GM23338 (cell line): ENCODE measurements around the gene CROCC2. TPM values are rescaled to one million over a fixed set of nuclear protein-coding genes. Genes with fewer than 3 reads are reported as not detected.

Source experiments
- CREB1 ChIP-seq: fragments of 250-450 bp; sonication (Bioruptor Pico); IDR thresholded peaks from 2 replicates; pipeline ENCODE4 v1.5.0; 2020; ENCODE audit warnings: low read depth, mild to moderate bottlenecking, moderate library complexity
- CTCF ChIP-seq, 2 experiments: fragments of 200-600 bp in 1 of 2; sonication (generic) in 1 of 2; conservative IDR thresholded peaks; 2 replicates each; pipeline versions ENCODE4 v1.5.1 to v1.6.1; 2016 to 2017; ENCODE audit warnings: antibody characterized with exemption in 2 of 2, low read depth in 2 of 2, mild to moderate bottlenecking in 2 of 2, moderate library complexity in 1 of 2
- EZH2 ChIP-seq: fragments of 200-600 bp; sonication (generic); IDR thresholded peaks from one replicate; pipeline ENCODE4 v1.8.0; 2017; ENCODE audit warnings: antibody characterized with exemption, mild to moderate bottlenecking, low read depth; ENCODE audit not compliant: unreplicated experiment
- EZH2phosphoT487 ChIP-seq: fragments of 200-600 bp; sonication (generic); IDR thresholded peaks from one replicate; pipeline ENCODE4 v1.8.1; 2018; ENCODE audit warnings: antibody characterized with exemption; ENCODE audit not compliant: unreplicated experiment
- JUNB ChIP-seq: IDR thresholded peaks from one replicate; pipeline ENCODE4 v1.6.1; 2016; ENCODE audit warnings: antibody characterized with exemption; ENCODE audit not compliant: unreplicated experiment
- NANOG ChIP-seq: IDR thresholded peaks from 2 replicates; pipeline ENCODE4 v1.6.1; 2016; ENCODE audit warnings: antibody characterized with exemption, borderline replicate concordance
- POLR2AphosphoS5 ChIP-seq: IDR thresholded peaks from 2 replicates; pipeline ENCODE4 v1.6.1; 2016; ENCODE audit warnings: antibody characterized with exemption, low read depth
- STAT1 ChIP-seq: IDR thresholded peaks from one replicate; pipeline ENCODE4 v1.6.1; 2016; ENCODE audit warnings: antibody characterized with exemption; ENCODE audit not compliant: unreplicated experiment
- ZNF114 ChIP-seq: fragments of 250-450 bp; sonication (Bioruptor Pico); IDR thresholded peaks from 2 replicates; pipeline ENCODE4 v1.5.0; 2020; ENCODE audit warnings: mild to moderate bottlenecking, moderate library complexity
- ZNF462 ChIP-seq: fragments of 250-450 bp; sonication (Bioruptor Pico); IDR thresholded peaks from 2 replicates; pipeline ENCODE4 v1.5.0; 2020; ENCODE audit warnings: mild to moderate bottlenecking, moderate library complexity
- polyA plus RNA-seq: library from polyadenylated mRNA; unstranded; fragments of >200 nt; fragmentation: Nextera tagmentation; extraction: Ambion mirVana; gene quantifications from 2 replicates; pipeline ENCODE4 v1.2.1, GENCODE V29; 2016
- total RNA-seq: library from RNA; depleted of rRNA; stranded (reverse); fragments of >200 nt; shearing (Covaris generic); gene quantifications from 2 replicates; pipeline ENCODE4 v1.2.3, GENCODE V29; 2014

CROCC2 gene
- total and polyA plus RNA-seq, 2 experiments from 2014 or later, result not detected

- TF ChIP-seq ZNF462 (CRISPR knock-in tag) (no peak), ZNF114 (no peak), JUNB (no peak), EZH2phosphoT487 (no peak), NANOG (no peak), CREB1 (CRISPR knock-in tag) (no peak), STAT1 (no peak), EZH2 (no peak), CTCF (conservative IDR thresholded peaks at IDR 0.05; ENCODE audit: low read depth in 2 of 2) (no peak), POLR2AphosphoS5 (no peak)
Measured at GRCh38 chr2:240992572-240993291, 86.6 kb downstream of the CROCC2 start (continued).
